ENCODE results near the gene ERN1. TPM values are rescaled to one million over a fixed set of nuclear protein-coding genes. Genes with fewer than 3 reads are reported as not detected.

Gene ERN1
- total and polyA plus RNA-seq, 2 donors (not counting 3 experiments of a cell fraction or from before 2014, with no cell fraction given), result 9.1 to 21.5 TPM

DNA sequence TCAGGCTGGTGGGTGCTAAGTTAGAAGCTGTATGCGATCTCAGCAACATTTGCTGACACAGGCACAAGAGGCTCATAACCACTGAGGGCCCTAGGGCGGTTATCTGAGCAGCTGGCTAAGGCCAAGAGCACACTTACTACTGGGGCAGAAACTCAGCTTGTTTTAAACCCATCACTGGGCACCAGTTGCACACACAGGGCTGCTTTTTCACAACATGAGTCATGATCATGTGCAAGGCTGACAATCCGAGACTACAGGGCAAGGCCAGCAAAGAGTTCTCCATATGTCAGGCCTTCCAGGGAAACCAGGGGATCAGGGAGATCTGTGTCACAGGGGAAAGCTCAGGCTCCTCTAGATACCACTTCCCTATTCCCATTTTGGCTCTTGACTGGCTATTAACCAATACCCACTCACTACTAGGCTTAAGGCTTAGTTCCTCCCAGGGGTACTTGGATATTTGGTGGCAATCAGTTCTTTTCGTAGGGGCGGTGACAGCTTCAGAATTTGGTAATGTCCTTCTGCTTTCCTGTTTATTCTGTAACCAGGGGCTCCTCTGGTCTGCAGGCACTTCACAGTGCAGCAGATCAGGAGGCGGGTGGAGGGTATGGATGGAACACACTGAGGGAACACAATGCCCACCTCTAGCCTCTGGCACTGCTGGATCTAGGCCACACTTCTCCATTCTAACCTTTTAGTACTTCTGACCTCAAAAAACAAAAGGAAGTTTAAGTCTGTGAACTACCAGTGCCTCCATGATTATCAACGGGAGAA lies 44.9 kb upstream of the ERN1 start:
- peaks cover 40% of the 10 kb centered on the region for H3K4me1 ChIP-seq (ENCODE audit: control insufficient read depth, extremely low read depth, insufficient read depth, low read length)
- H3K27me3 ChIP-seq (ENCODE audit: control insufficient read depth in 2 of 2, insufficient read depth in 2 of 2, low read length in 2 of 2), result no peaks in the 10 kb centered on the region
- no peak overlapping the region for H2AFZ ChIP-seq (ENCODE audit: low read depth, low read length)
- H3K9me3 ChIP-seq (replicated peaks; ENCODE audit: control insufficient read depth, insufficient read depth, low read length), result no peaks in the 10 kb centered on the region
- no peaks in the 10 kb centered on the region for H4K20me1 ChIP-seq (replicated peaks; ENCODE audit: control insufficient read depth, extremely low read depth, insufficient read depth, low read length)
- intact Hi-C loops (cut with micrococcal nuclease), result loop anchor here (5.0 kb wide), 1 partner anchor 87 kb away; the partner anchor contains the start of gene TEX2
- dilution Hi-C loops (cut with MboI; ENCODE audit: extremely low pct_ligation_motif_present, low sequenced_read_pairs), result no loop called here
- POLR2A ChIA-PET, result no interaction called here
- no peak overlapping the region for H3K9ac ChIP-seq (replicated peaks; ENCODE audit: extremely low read depth, insufficient read depth, low read length)
- CTCF ChIA-PET, result interaction anchor here (0.7 to 1.8 kb wide), 3 partner anchors 29 to 107 kb away, joined by 3 to 9 read pairs (median 4); no protein-coding TSS in a partner anchor
- H3K79me2 ChIP-seq (ENCODE audit: control insufficient read depth, insufficient read depth, low read length), result no peaks in the 10 kb centered on the region
- peak overlapping the region; percentile 19 for H3K27ac ChIP-seq (ENCODE audit: insufficient read depth, low read depth, low read length)
- peak; percentile 87 for FAIRE-seq
- peak; percentile 67 for DNase-seq (ENCODE audit: low read depth, low spot score)
- no peak for TF ChIP-seq POLR2AphosphoS5 (IDR thresholded peaks at IDR 0.05; ENCODE audit: insufficient read depth, low read depth, low read length)
- no peak for TF ChIP-seq EZH2 (IDR thresholded peaks at IDR 0.05; ENCODE audit: borderline replicate concordance, low read depth, low read length, severe bottlenecking)
- TF ChIP-seq, protein P1, sequence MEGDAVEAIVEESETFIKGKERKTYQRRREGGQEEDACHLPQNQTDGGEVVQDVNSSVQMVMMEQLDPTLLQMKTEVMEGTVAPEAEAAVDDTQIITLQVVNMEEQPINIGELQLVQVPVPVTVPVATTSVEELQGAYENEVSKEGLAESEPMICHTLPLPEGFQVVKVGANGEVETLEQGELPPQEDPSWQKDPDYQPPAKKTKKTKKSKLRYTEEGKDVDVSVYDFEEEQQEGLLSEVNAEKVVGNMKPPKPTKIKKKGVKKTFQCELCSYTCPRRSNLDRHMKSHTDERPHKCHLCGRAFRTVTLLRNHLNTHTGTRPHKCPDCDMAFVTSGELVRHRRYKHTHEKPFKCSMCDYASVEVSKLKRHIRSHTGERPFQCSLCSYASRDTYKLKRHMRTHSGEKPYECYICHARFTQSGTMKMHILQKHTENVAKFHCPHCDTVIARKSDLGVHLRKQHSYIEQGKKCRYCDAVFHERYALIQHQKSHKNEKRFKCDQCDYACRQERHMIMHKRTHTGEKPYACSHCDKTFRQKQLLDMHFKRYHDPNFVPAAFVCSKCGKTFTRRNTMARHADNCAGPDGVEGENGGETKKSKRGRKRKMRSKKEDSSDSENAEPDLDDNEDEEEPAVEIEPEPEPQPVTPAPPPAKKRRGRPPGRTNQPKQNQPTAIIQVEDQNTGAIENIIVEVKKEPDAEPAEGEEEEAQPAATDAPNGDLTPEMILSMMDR (IDR thresholded peaks at IDR 0.05; ENCODE audit: extremely low read depth in 1 of 2, insufficient read depth in 1 of 2, low read depth in 1 of 2, low read length in 2 of 2), result no peak
- no peak for TF ChIP-seq GATA2 (IDR thresholded peaks at IDR 0.05; ENCODE audit: insufficient read depth, insufficient read length, low read depth, low read length)
- peak; percentile 29 for TF ChIP-seq FOS (IDR thresholded peaks at IDR 0.05; ENCODE audit: borderline replicate concordance, insufficient read depth, low read length)
- peak; percentile 26 for TF ChIP-seq JUN (IDR thresholded peaks at IDR 0.05; ENCODE audit: borderline replicate concordance, insufficient read depth, insufficient read length, low read depth)
- TF ChIP-seq, protein P2, sequence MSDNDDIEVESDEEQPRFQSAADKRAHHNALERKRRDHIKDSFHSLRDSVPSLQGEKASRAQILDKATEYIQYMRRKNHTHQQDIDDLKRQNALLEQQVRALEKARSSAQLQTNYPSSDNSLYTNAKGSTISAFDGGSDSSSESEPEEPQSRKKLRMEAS (IDR thresholded peaks at IDR 0.05; ENCODE audit: insufficient read depth, insufficient read length), result no peak
- no peak for TF ChIP-seq MYC (IDR thresholded peaks at IDR 0.05; ENCODE audit: low read depth, low read length)
- TF ChIP-seq POLR2A (IDR thresholded peaks at IDR 0.05; ENCODE audit: low read depth, low read length), result no peak
- H3K36me3 ChIP-seq (ENCODE audit: control insufficient read depth in 2 of 2, extremely low read depth in 1 of 2, insufficient read depth in 2 of 2, low read length in 2 of 2), result peaks cover 0 to 4% of the 10 kb centered on the region in 2 experiments
- BruUV-seq (replicated peaks), result no TSS peak
- no peak overlapping the region for H3K4me2 ChIP-seq (ENCODE audit: insufficient read depth, low read length)
- H3K9me1 ChIP-seq (replicated peaks; ENCODE audit: control insufficient read depth, extremely low read depth, insufficient read depth, low read length), result no peaks in the 10 kb centered on the region
- no peak overlapping the region for H3K4me3 ChIP-seq (replicated peaks in 1 of 3; ENCODE audit: insufficient read depth in 1 of 3, low read depth in 1 of 3, low read length in 3 of 3)
